PC-3 (cell line): ENCODE data around the gene NPR1. TPM values are rescaled to one million over a fixed set of nuclear protein-coding genes. Genes with fewer than 3 reads are reported as not detected.

Experiments
- ATAC-seq: fragments of 200-7000 bp; cut with Tn5 transposase; 2 replicates; pipeline ENCODE4 v1.9.1; 2020; ENCODE audit warnings: mild to moderate bottlenecking, moderate library complexity
- BruUV-seq: library from RNA; stranded (reverse); fragments of 400-500 nt; replicated peaks from 2 replicates; lab custom pipeline; 2021; lab: Mats Ljungman, UMichigan
- CTCF ChIA-PET: fragments of 300-600 bp; sonication (Branson Sonifier 250); formaldehyde crosslinking; loops from one replicate; lab custom pipeline; 2022; ENCODE audit warnings: antibody characterized with exemption; lab: Charles Lee
- POLR2A ChIA-PET: fragments of 300-600 bp; sonication (Branson Sonifier 250); formaldehyde crosslinking; loops from one replicate; lab custom pipeline; 2022; ENCODE audit warnings: antibody characterized with exemption; ENCODE audit not compliant: unreplicated experiment; lab: Charles Lee
- DNase-seq: peaks from one replicate; pipeline ENCODE4 v3.0.0-alpha.2; 2015
- H2AFZ ChIP-seq: fragments of 300-600 bp; sonication (generic); 2 replicates; pipeline ENCODE4 v1.6.0; 2016; ENCODE audit warnings: antibody characterized with exemption, low read length
- H3F3A ChIP-seq: fragments of 300-600 bp; sonication (generic); one replicate; pipeline ENCODE4 v1.6.0; 2017; ENCODE audit warnings: antibody characterized with exemption, low read length, control low read depth, mild to moderate bottlenecking; ENCODE audit not compliant: unreplicated experiment
- H3K27ac ChIP-seq: fragments of 300-600 bp; sonication (generic); 2 replicates; pipeline ENCODE4 v1.5.1; 2016; ENCODE audit warnings: mild to moderate bottlenecking, low read length
- H3K27me3 ChIP-seq: fragments of 300-600 bp; sonication (generic); 2 replicates; pipeline ENCODE4 v1.6.1; 2016; ENCODE audit warnings: low read length, mixed read lengths
- H3K36me3 ChIP-seq: fragments of 300-600 bp; sonication (generic); 2 replicates; pipeline ENCODE4 v1.6.1; 2016; ENCODE audit warnings: low read depth, mixed run types, low read length, mixed read lengths
- H3K4me1 ChIP-seq: fragments of 300-600 bp; sonication (generic); 2 replicates; pipeline ENCODE4 v1.5.1; 2016; ENCODE audit warnings: low read length; ENCODE audit not compliant: insufficient read depth
- H3K4me2 ChIP-seq: fragments of 300-600 bp; sonication (generic); 2 replicates; pipeline ENCODE4 v1.6.0; 2016; ENCODE audit warnings: low read length
- H3K4me3 ChIP-seq: fragments of 300-600 bp; sonication (generic); 2 replicates; pipeline ENCODE4 v1.5.1; 2016; ENCODE audit warnings: mild to moderate bottlenecking, low read length, mixed read lengths
- H3K79me2 ChIP-seq: fragments of 300-600 bp; sonication (generic); 2 replicates; pipeline ENCODE4 v1.6.1; 2017; ENCODE audit warnings: low read length, mixed read lengths
- H3K9ac ChIP-seq: fragments of 300-600 bp; sonication (generic); 2 replicates; pipeline ENCODE4 v1.6.0; 2016; ENCODE audit warnings: mild to moderate bottlenecking, low read length
- H3K9me2 ChIP-seq: fragments of 300-600 bp; sonication (generic); replicated peaks from 2 replicates; pipeline ENCODE4 v1.6.1; 2016; ENCODE audit warnings: mixed run types, low read length, mixed read lengths
- H3K9me3 ChIP-seq: fragments of 300-600 bp; sonication (generic); 2 replicates; pipeline ENCODE4 v1.6.1; 2016; ENCODE audit warnings: low read length, mixed read lengths
- H4K20me1 ChIP-seq: fragments of 300-600 bp; sonication (generic); 2 replicates; pipeline ENCODE4 v1.6.1; 2016; ENCODE audit warnings: low read length, mixed read lengths
- CTCF ChIP-seq: fragments of 300-600 bp; sonication (generic); conservative IDR thresholded peaks from 2 replicates; pipeline ENCODE4 v1.5.1; 2017; ENCODE audit warnings: antibody characterized with exemption, low read depth, mild to moderate bottlenecking, low read length
- EZH2 ChIP-seq: fragments of 300-600 bp; sonication (generic); IDR thresholded peaks from one replicate; pipeline ENCODE4 v1.6.1; 2017; ENCODE audit warnings: antibody characterized with exemption, mild to moderate bottlenecking, low read length; ENCODE audit not compliant: unreplicated experiment
- EZH2phosphoT487 ChIP-seq: fragments of 300-600 bp; sonication (generic); IDR thresholded peaks from 2 replicates; pipeline ENCODE4 v1.6.1; 2018; ENCODE audit warnings: mild to moderate bottlenecking, antibody characterized with exemption, low read length, borderline replicate concordance
- intact Hi-C: fragments of 100-400 bp; cut with micrococcal nuclease; formaldehyde crosslinking; loops from 2 replicates; pipeline ENCODE4 v1.9.0; 2023
- total RNA-seq: library from RNA; depleted of rRNA; stranded (reverse); fragments of >200 nt; gene quantifications from 2 replicates; pipeline ENCODE4 v1.2.3, GENCODE V29; 2014

The NPR1 gene
- total RNA-seq, 1 experiment from 2014 or later: 0.84 TPM

- TF ChIP-seq EZH2 (no peak), CTCF (no peak), EZH2phosphoT487 (no peak)
- no peak for DNase-seq
- H3K79me2 ChIP-seq: peaks cover 73% of the 10 kb centered on the region
- H3K36me3 ChIP-seq: peaks cover 91% of the 10 kb centered on the region
- H3K4me3 ChIP-seq: no peak overlapping the region
- ATAC-seq: no peak
- no peaks in the 10 kb centered on the region for H3K9me2 ChIP-seq
- BruUV-seq: no TSS peak
- intact Hi-C loops: no loop called here
- H3F3A ChIP-seq: peaks cover 22% of the 10 kb centered on the region
- H2AFZ ChIP-seq: no peak overlapping the region
- H3K4me2 ChIP-seq: no peak overlapping the region
- ChIA-PET CTCF (no interaction called here), POLR2A (no interaction called here)
- H3K27ac ChIP-seq: no peak overlapping the region
- H4K20me1 ChIP-seq: peaks cover 16% of the 10 kb centered on the region; the same call in 1 of the 2 replicates
- H3K4me1 ChIP-seq: no peaks in the 10 kb centered on the region
- no peaks in the 10 kb centered on the region for H3K9me3 ChIP-seq
- no peaks in the 10 kb centered on the region for H3K27me3 ChIP-seq
- H3K9ac ChIP-seq: no peak overlapping the region
These were observed 36.3 kb upstream of the NPR1 start for GRCh38 chr1:153642161-153642560.

GRCh38 chr1:153643100-153643499 lies 35.4 kb upstream of the NPR1 start:
- H4K20me1 ChIP-seq: 0 out of 2 replicates have a peak, but pooled peaks cover 11% of the 10 kb centered on the region
- ChIA-PET CTCF (interaction anchor here (0.5 to 0.8 kb wide), 2 partner anchors 72 to 133 kb away, joined by 3 read pairs; no protein-coding TSS in a partner anchor), POLR2A (interaction anchor here (1.0 kb wide), 1 partner anchor 9 kb away, joined by 9 read pairs; the partner anchor contains the start of gene CHTOP)
- intact Hi-C loops: no loop called here
- no peak overlapping the region for H3K4me2 ChIP-seq
- no peak overlapping the region for H3K27ac ChIP-seq
- no peaks in the 10 kb centered on the region for H3K9me2 ChIP-seq
- no peak for DNase-seq
- no peaks in the 10 kb centered on the region for H3K4me1 ChIP-seq
- no TSS peak for BruUV-seq
- H3K4me3 ChIP-seq: no peak overlapping the region
- H3K27me3 ChIP-seq: no peaks in the 10 kb centered on the region
- no peak overlapping the region for H3K9ac ChIP-seq
- TF ChIP-seq CTCF (no peak), EZH2phosphoT487 (no peak), EZH2 (no peak)
- peaks cover 18% of the 10 kb centered on the region for H3F3A ChIP-seq
- ATAC-seq: no peak
- peaks cover 64% of the 10 kb centered on the region for H3K79me2 ChIP-seq
- H3K36me3 ChIP-seq: peaks cover 84% of the 10 kb centered on the region
- no peak overlapping the region for H2AFZ ChIP-seq
- H3K9me3 ChIP-seq: no peaks in the 10 kb centered on the region

GRCh38 chr1:153643816-153644215 lies 34.7 kb upstream of the NPR1 start:
- Histone ChIP-seq H3K27ac (no peak overlapping the region), H3K79me2 (peaks cover 56% of the 10 kb centered on the region)
- CTCF ChIA-PET: interaction anchor here (0.5 to 1.1 kb wide), 2 partner anchors 17 to 72 kb away, joined by 3 read pairs; partner anchors contain the start of gene S100A13

More at GRCh38 chr1:153643816-153644215, 34.7 kb upstream of the NPR1 start:
- DNase-seq (no peak), ATAC-seq (no peak)
- Histone ChIP-seq H3K9ac (no peak overlapping the region), H3K4me3 (no peak overlapping the region), H3K9me3 (no peaks in the 10 kb centered on the region), H3K9me2 (no peaks in the 10 kb centered on the region), H4K20me1 (0 out of 2 replicates have a peak, but pooled peaks cover 8% of the 10 kb centered on the region), H3K27me3 (no peaks in the 10 kb centered on the region), H3K4me2 (no peak overlapping the region), H3K36me3 (peaks cover 77% of the 10 kb centered on the region), H3F3A (peaks cover 18% of the 10 kb centered on the region), H2AFZ (no peak overlapping the region), H3K4me1 (no peaks in the 10 kb centered on the region)
- TF ChIP-seq EZH2 (no peak), CTCF (no peak), EZH2phosphoT487 (no peak)
- intact Hi-C loops: no loop called here
- no TSS peak for BruUV-seq
- POLR2A ChIA-PET: no interaction called here
